Stimulated activated CD4-positive, alpha-beta T cell treated with anti-CD3 and anti-CD28 coated beads, Interleukin-1b, Interleukin-23, amount 100 ng/mL, for 24 hours (primary cell): ENCODE results near the gene DUSP5.
"Not testable (repeated sequence)": the region's sequence is repeated elsewhere in the genome, so short reads cannot be mapped to it uniquely, and the experiment has no call there.

ENCODE experiments used
- DNase-seq, 4 experiments: peaks; one replicate each; pipeline ENCODE4 v3.0.0-alpha.2; 2020; ENCODE audit warnings: low read depth in 4 of 4, low spot score in 1 of 4

Gene DUSP5

GRCh38 chr10:110497438-110498086, at the start of gene DUSP5:
Gene DUSP5 (plus strand): TSS chr10:110497907. CDS start chr10:110498122, 215 bp downstream.
- DNase-seq: peak; percentile 76 to 91 (median 88)

GRCh38 chr10:110448682-110449418, 48.9 kb upstream of the DUSP5 start:
- no peak for DNase-seq

- DNase-seq: peak in 1 of 4 experiments; percentile 21
Observed at GRCh38 chr10:110455446-110455845, 42.3 kb upstream of the DUSP5 start.

GRCh38 chr10:110456046-110456445, 41.7 kb upstream of the DUSP5 start:
- no peak for DNase-seq

- DNase-seq: no peak
Observed at GRCh38 chr10:110456523-110457091, 41.1 kb upstream of the DUSP5 start.

- DNase-seq: no peak
Observed at GRCh38 chr10:110457851-110458250, 39.9 kb upstream of the DUSP5 start.

GRCh38 chr10:110458266-110458920, 39.3 kb upstream of the DUSP5 start:
- DNase-seq: no peak

- DNase-seq: no peak
Observed at GRCh38 chr10:110459600-110459999, 38.1 kb upstream of the DUSP5 start.

GRCh38 chr10:110460111-110460809, 37.4 kb upstream of the DUSP5 start:
- no peak for DNase-seq

GRCh38 chr10:110461088-110461487, 36.6 kb upstream of the DUSP5 start:
- no peak for DNase-seq

- no peak for DNase-seq
Observed at GRCh38 chr10:110461530-110461929, 36.2 kb upstream of the DUSP5 start.

GRCh38 chr10:110462166-110463095, 35.3 kb upstream of the DUSP5 start:
- DNase-seq: no peak

- DNase-seq: not testable (repeated sequence)
Observed at GRCh38 chr10:110468258-110468657, 29.4 kb upstream of the DUSP5 start.

GRCh38 chr10:110470541-110470940, 27.2 kb upstream of the DUSP5 start:
- not testable (repeated sequence) for DNase-seq

- DNase-seq: no peak
Observed at GRCh38 chr10:110471566-110472139, 26.1 kb upstream of the DUSP5 start.

- no peak for DNase-seq
Observed at GRCh38 chr10:110474017-110474416, 23.7 kb upstream of the DUSP5 start.

GRCh38 chr10:110474826-110475225, 22.9 kb upstream of the DUSP5 start:
- no peak for DNase-seq

GRCh38 chr10:110475722-110476515, 21.8 kb upstream of the DUSP5 start:
- DNase-seq: no peak

GRCh38 chr10:110479710-110480109, 18.0 kb upstream of the DUSP5 start:
- no peak for DNase-seq
